ENCODE data around the gene CPT1C. TPM values are rescaled to one million over a fixed set of nuclear protein-coding genes. Genes with fewer than 3 reads are reported as not detected.

CPT1C gene
- total RNA-seq (ENCODE audit: low replicate concordance) = 51.7 and 105 TPM in 2 replicates

DNA sequence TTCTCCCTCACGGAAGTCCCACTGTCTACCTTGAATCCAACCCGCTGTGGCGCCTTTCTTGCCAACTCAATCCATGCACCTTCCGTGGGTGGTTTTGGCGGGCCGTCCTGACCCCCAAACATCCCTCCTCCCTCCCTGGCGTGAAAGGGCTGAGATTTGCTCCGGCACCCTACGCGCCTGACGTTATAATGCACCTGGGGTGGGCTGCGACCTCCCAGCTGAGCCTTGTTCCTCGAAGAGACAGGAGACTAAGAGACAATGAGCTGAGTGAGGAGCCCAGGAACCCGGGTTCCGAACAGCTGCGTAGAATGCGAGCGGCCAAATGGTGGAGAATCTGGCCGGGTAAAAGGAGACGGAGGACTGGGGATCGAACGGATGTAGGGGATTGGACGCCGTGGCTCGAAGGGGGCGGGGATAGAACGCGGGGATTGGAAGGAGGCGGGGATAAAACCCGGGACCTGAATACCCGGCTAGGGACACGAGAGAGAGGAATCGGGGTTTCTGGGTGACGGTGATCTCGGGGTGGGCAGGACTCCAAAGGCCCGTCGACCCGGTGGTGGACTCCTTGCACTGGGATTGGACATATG lies at the start of gene CPT1C:
Gene CPT1C, plus strand, starts transcription at position 461 of the 587 bp plus-strand sequence. CDS start 1,137 bp downstream, outside the sequence.
- DNase-seq (ENCODE audit: low spot score) = peak; percentile 95
- H3K36me3 Mint-ChIP-seq = peaks cover 11% of the 10 kb centered on the region
- TF ChIP-seq, protein P1, sequence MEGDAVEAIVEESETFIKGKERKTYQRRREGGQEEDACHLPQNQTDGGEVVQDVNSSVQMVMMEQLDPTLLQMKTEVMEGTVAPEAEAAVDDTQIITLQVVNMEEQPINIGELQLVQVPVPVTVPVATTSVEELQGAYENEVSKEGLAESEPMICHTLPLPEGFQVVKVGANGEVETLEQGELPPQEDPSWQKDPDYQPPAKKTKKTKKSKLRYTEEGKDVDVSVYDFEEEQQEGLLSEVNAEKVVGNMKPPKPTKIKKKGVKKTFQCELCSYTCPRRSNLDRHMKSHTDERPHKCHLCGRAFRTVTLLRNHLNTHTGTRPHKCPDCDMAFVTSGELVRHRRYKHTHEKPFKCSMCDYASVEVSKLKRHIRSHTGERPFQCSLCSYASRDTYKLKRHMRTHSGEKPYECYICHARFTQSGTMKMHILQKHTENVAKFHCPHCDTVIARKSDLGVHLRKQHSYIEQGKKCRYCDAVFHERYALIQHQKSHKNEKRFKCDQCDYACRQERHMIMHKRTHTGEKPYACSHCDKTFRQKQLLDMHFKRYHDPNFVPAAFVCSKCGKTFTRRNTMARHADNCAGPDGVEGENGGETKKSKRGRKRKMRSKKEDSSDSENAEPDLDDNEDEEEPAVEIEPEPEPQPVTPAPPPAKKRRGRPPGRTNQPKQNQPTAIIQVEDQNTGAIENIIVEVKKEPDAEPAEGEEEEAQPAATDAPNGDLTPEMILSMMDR (IDR thresholded peaks at IDR 0.05) = no peak
- TF ChIP-seq EZH2 (IDR thresholded peaks at IDR 0.05) = no peak
- TF ChIP-seq EZH2phosphoT487 (IDR thresholded peaks at IDR 0.05) = no peak
- H3K9me3 Mint-ChIP-seq = no peaks in the 10 kb centered on the region
- peak within 1 kb of the TSS; percentile 45 for H3K9ac ChIP-seq
- H3K36me3 ChIP-seq = peaks cover 3% of the 10 kb centered on the region
- H3K4me1 Mint-ChIP-seq = peaks cover 36% of the 10 kb centered on the region
- peaks cover 47% of the 10 kb centered on the region for H3K79me2 ChIP-seq (ENCODE audit: low read depth)
- H3K4me2 ChIP-seq = peak within 1 kb of the TSS; percentile 90
- peak within 1 kb of the TSS; percentile 94 for H3K27ac Mint-ChIP-seq
- no peak within 1 kb of the TSS for H2AFZ ChIP-seq (replicated peaks)
- peak within 1 kb of the TSS; percentile 94 for H3K4me3 Mint-ChIP-seq
- peaks cover 14% of the 10 kb centered on the region for H3K4me1 ChIP-seq
- H3K9me3 ChIP-seq (ENCODE audit: low read depth) = no peaks in the 10 kb centered on the region
- H3K4me3 ChIP-seq = peak within 1 kb of the TSS; percentile 85
- peak within 1 kb of the TSS; percentile 86 for H3K27ac ChIP-seq
- H4K20me1 ChIP-seq (ENCODE audit: low read depth) = peaks cover 39% of the 10 kb centered on the region
- peaks cover 52% of the 10 kb centered on the region for H3F3A ChIP-seq (ENCODE audit: low read depth)
- H3K27me3 ChIP-seq = no peaks in the 10 kb centered on the region
- H3K27me3 Mint-ChIP-seq (ENCODE audit: insufficient read depth, low read depth) = peaks cover 8% of the 10 kb centered on the region

DNA sequence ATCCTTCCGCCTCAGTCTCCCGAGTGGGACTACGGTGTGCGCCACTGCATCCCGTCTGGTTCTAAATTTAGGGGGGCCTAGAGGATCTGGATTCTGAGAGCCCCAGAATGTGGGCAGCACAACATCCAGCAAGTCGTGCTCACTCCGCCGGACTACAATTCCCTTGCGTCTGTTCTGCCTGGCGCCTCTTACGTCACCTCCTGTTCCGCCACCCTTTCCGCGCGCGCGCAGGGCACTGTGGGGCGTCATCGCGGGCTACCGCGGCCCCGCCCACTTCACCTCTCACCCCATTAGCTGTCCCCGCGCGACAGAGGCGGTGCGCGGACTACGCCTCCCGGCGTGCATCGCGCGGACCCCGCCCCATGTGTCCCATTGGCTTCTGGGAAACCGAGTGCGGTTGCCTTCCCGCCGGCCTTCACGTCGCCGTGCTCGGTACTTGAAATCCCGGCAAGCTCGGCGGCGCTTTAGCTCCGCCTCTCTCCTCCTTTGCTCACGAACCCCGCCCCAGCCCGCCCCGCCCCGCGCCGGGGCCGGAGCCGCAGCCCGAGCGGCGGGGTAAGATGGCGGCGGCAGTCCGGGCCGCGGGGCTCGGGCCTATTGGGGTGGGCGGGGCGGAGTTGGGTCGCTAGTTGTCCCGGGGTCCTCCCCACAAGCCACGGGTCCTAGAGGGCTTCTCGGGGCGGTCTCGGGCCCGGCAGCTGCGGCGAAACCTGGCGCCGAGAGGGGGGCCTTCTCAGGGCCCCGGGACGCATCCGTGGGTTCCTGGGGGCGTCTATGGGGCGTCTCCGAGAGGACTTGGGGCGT lies 49.0 kb upstream of the CPT1C start, which contains the start of gene SCAF1:
Gene SCAF1, plus strand, starts transcription at position 522 of the 804 bp plus-strand sequence. CDS start 2,818 bp downstream, outside the sequence.
- Histone ChIP-seq H3K4me3 (peak within 1 kb of the TSS; percentile 90), H4K20me1 (ENCODE audit: low read depth) (peaks cover 33% of the 10 kb centered on the region), H3K27ac (peak within 1 kb of the TSS; percentile 96), H3F3A (ENCODE audit: low read depth) (peaks cover 41% of the 10 kb centered on the region), H3K27me3 (peaks cover 11% of the 10 kb centered on the region), H3K79me2 (ENCODE audit: low read depth) (peaks cover 41% of the 10 kb centered on the region), H2AFZ (replicated peaks) (peak within 1 kb of the TSS; percentile 77), H3K9me3 (ENCODE audit: low read depth) (no peaks in the 10 kb centered on the region), H3K4me2 (peak within 1 kb of the TSS; percentile 95), H3K4me1 (peaks cover 37% of the 10 kb centered on the region), H3K9ac (peak within 1 kb of the TSS; percentile 97), H3K36me3 (no peaks in the 10 kb centered on the region)
- Mint-ChIP-seq H3K9me3 (no peaks in the 10 kb centered on the region), H3K36me3 (peaks cover 17% of the 10 kb centered on the region), H3K27ac (peak within 1 kb of the TSS; percentile 99), H3K27me3 (ENCODE audit: insufficient read depth, low read depth) (peaks cover 11% of the 10 kb centered on the region), H3K4me1 (peaks cover 56% of the 10 kb centered on the region), H3K4me3 (peak within 1 kb of the TSS; percentile 99)
- DNase-seq (ENCODE audit: low spot score) = peak; percentile 100
- TF ChIP-seq EZH2phosphoT487 (IDR thresholded peaks at IDR 0.05) = no peak
- TF ChIP-seq, protein P1 (IDR thresholded peaks at IDR 0.05) = no peak
- TF ChIP-seq EZH2 (IDR thresholded peaks at IDR 0.05) = no peak

DNA sequence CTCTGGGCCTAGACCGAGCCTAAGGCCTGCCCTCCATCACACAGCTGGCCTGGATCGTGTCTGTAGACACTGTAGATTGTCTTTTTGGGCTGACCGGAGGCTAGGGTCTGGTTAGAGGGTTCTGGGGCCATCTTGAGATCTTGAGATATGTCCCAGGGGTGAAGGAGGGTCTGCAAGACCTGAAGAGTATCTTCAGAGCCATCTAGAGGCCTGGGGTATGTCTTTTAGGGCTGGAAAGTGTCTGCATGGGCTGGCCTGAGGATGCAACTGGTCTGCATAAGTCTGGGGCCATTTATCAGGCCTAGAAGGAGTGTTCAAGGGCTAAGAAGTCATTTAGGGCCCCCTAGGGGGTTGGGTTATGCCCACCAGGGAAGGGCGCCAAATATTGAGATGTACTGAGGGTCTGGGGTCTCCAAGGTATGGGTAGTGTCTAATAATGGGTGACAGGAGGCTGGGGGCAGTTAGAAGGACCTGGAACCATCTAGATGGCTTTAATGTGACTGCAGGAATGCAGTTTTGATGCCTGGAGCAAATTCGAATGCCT lies 48.4 kb upstream of the CPT1C start:
- Histone ChIP-seq H3K4me3 (peak overlapping the region; percentile 90), H4K20me1 (ENCODE audit: low read depth) (peaks cover 39% of the 10 kb centered on the region), H3K27ac (peak overlapping the region; percentile 84), H2AFZ (replicated peaks) (peak overlapping the region; percentile 77), H3K4me2 (peak overlapping the region; percentile 95), H3K9ac (peak overlapping the region; percentile 97), H3K36me3 (no peaks in the 10 kb centered on the region), H3K27me3 (peaks cover 11% of the 10 kb centered on the region), H3F3A (ENCODE audit: low read depth) (peaks cover 41% of the 10 kb centered on the region), H3K4me1 (peaks cover 37% of the 10 kb centered on the region), H3K9me3 (ENCODE audit: low read depth) (no peaks in the 10 kb centered on the region), H3K79me2 (ENCODE audit: low read depth) (peaks cover 41% of the 10 kb centered on the region)
- peak overlapping the region; percentile 99 for H3K4me3 Mint-ChIP-seq
- peaks cover 51% of the 10 kb centered on the region for H3K4me1 Mint-ChIP-seq
- TF ChIP-seq EZH2phosphoT487 (IDR thresholded peaks at IDR 0.05) (no peak), EZH2 (IDR thresholded peaks at IDR 0.05) (no peak)
- TF ChIP-seq, protein P1 (IDR thresholded peaks at IDR 0.05) = no peak
- peaks cover 20% of the 10 kb centered on the region for H3K36me3 Mint-ChIP-seq
- no peak for DNase-seq (ENCODE audit: low spot score)
- no peaks in the 10 kb centered on the region for H3K9me3 Mint-ChIP-seq
- peaks cover 11% of the 10 kb centered on the region for H3K27me3 Mint-ChIP-seq (ENCODE audit: insufficient read depth, low read depth)
- H3K27ac Mint-ChIP-seq = peak overlapping the region; percentile 97
